Measurements from ENCODE around the gene TMEM269.

TMEM269 gene

GRCh38 chr1:42766741-42767509 is 17.9 kb upstream of the TMEM269 start, which contains the start of the genes C1orf50 and P3H1:
Gene C1orf50, plus strand, starts transcription at chr1:42767249. Its CDS starts 63 bp downstream, at chr1:42767312.
Gene P3H1, minus strand, starts transcription at chr1:42767028. Its CDS starts 57 bp downstream, at chr1:42766971.
- H3K4me3 ChIP-seq (ENCODE audit: low read depth, low read length) = peak within 1 kb of the TSS; percentile 100
- TF ChIP-seq, protein P1, sequence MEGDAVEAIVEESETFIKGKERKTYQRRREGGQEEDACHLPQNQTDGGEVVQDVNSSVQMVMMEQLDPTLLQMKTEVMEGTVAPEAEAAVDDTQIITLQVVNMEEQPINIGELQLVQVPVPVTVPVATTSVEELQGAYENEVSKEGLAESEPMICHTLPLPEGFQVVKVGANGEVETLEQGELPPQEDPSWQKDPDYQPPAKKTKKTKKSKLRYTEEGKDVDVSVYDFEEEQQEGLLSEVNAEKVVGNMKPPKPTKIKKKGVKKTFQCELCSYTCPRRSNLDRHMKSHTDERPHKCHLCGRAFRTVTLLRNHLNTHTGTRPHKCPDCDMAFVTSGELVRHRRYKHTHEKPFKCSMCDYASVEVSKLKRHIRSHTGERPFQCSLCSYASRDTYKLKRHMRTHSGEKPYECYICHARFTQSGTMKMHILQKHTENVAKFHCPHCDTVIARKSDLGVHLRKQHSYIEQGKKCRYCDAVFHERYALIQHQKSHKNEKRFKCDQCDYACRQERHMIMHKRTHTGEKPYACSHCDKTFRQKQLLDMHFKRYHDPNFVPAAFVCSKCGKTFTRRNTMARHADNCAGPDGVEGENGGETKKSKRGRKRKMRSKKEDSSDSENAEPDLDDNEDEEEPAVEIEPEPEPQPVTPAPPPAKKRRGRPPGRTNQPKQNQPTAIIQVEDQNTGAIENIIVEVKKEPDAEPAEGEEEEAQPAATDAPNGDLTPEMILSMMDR (IDR thresholded peaks at IDR 0.05; ENCODE audit: insufficient read depth, low read length, missing control alignments) = no peak
- CTCF ChIA-PET = interaction anchor here (0.8 to 4.7 kb wide), 12 partner anchors 10 to 619 kb away, joined by 3 to 59 read pairs (median 4); partner anchors contain the start of genes CLDN19 and ZNF691
- DNase-seq (ENCODE audit: low read depth, low spot score) = peak; percentile 89
- POLR2A ChIA-PET = interaction anchor here (0.6 to 2.0 kb wide), 13 partner anchors 11 to 1270 kb away, joined by 3 to 9 read pairs (median 4); partner anchors contain the start of genes ERMAP, SVBP, TMEM269 and ZNF691

GRCh38 chr1:42767510-42768000 is 17.2 kb upstream of the TMEM269 start:
- H3K4me3 ChIP-seq (ENCODE audit: low read depth, low read length) = peak overlapping the region; percentile 83
- TF ChIP-seq, protein P1 (IDR thresholded peaks at IDR 0.05; ENCODE audit: insufficient read depth, low read length, missing control alignments) = no peak
- POLR2A ChIA-PET = interaction anchor here (0.6 to 2.0 kb wide), 7 partner anchors 10 to 596 kb away, joined by 3 to 9 read pairs (median 5); partner anchors contain the start of genes ERMAP, SVBP, TMEM269 and ZNF691
- CTCF ChIA-PET = interaction anchor here (0.8 to 4.7 kb wide), 4 partner anchors 10 to 305 kb away, joined by 4 to 59 read pairs (median 22); no protein-coding TSS in a partner anchor
- no peak for DNase-seq (ENCODE audit: low read depth, low spot score)

DNA sequence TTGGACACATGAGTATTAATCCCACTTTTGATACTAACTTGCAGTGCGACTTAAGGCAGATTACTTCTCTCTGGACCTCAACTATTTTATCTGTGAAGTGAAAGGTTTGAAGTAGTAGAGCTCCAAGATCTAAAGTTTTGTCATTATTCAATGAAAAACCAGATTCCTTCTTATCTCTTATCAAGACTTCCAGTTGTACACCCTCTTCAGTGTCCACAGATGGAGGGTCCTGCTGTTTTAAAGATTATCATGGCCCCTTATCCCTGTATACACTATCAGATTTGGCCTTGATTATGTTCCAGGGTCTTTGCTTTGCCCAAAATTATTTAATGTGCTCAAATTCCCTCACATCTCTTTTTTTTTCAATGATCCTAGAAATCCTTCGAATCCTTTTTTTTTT is 16.6 kb upstream of the TMEM269 start:
- H3K4me3 ChIP-seq (ENCODE audit: low read depth, low read length) = peak overlapping the region; percentile 83
- POLR2A ChIA-PET = interaction anchor here (2.0 kb wide), 1 partner anchor 306 kb away, joined by 5 read pairs; no protein-coding TSS in a partner anchor
- TF ChIP-seq, protein P1 (IDR thresholded peaks at IDR 0.05; ENCODE audit: insufficient read depth, low read length, missing control alignments) = no peak
- CTCF ChIA-PET = interaction anchor here (4.2 to 4.7 kb wide), 3 partner anchors 10 to 305 kb away, joined by 16 to 59 read pairs (median 27); no protein-coding TSS in a partner anchor
- DNase-seq (ENCODE audit: low read depth, low spot score) = no peak

DNA sequence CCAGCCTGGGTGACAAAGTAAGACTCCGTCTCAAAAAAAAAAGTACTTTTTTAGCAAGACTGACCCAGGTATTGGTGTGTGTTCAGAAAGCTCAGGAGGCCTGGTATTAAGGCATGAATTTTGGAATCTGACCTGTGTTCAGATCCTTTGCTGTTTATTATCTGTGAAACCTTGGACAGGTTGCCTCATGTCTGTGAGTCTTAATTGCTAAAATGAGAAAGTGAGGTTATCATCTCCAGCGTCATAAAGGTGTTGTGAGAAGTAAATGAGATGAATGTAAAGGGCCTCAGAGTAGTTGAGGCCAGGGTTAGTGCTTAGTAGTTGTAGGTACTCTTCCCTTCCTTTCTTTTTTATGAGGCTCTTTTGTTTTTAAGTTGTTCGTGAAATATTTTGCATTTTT is 15.0 kb upstream of the TMEM269 start:
- TF ChIP-seq, protein P1 (IDR thresholded peaks at IDR 0.05; ENCODE audit: insufficient read depth, low read length, missing control alignments) = no peak
- ChIA-PET POLR2A (no interaction called here), CTCF (interaction anchor here (4.7 kb wide), 1 partner anchor 9 kb away, joined by 59 read pairs; no protein-coding TSS in a partner anchor)
- no peak for DNase-seq (ENCODE audit: low read depth, low spot score)
- H3K4me3 ChIP-seq (ENCODE audit: low read depth, low read length) = no peak overlapping the region

GRCh38 chr1:42773420-42773819 is 11.4 kb upstream of the TMEM269 start:
- POLR2A ChIA-PET = no interaction called here
- CTCF ChIA-PET = interaction anchor here (1.3 to 3.1 kb wide), 4 partner anchors 10 to 301 kb away, joined by 3 to 22 read pairs (median 4); no protein-coding TSS in a partner anchor
- TF ChIP-seq, protein P1 (IDR thresholded peaks at IDR 0.05; ENCODE audit: insufficient read depth, low read length, missing control alignments) = no peak
- no peak for DNase-seq (ENCODE audit: low read depth, low spot score)
- H3K4me3 ChIP-seq (ENCODE audit: low read depth, low read length) = no peak overlapping the region

Measured in AG04449 (cell line).